IMR-90 (cell line): Measurements from ENCODE around the gene MTHFSD. TPM values are rescaled to one million over a fixed set of nuclear protein-coding genes. Genes with fewer than 3 reads are reported as not detected.

ENCODE experiments used
- ATAC-seq: fragments of 200-7000 bp; cut with Tn5 transposase; 2 replicates; pipeline ENCODE4 v1.9.1; 2020; ENCODE audit warnings: low read depth, mild to moderate bottlenecking, moderate library complexity
- BruUV-seq: library from RNA; stranded (reverse); fragments of 400-500 nt; replicated peaks from 2 replicates; lab custom pipeline; 2021; lab: Mats Ljungman, UMichigan
- CTCF ChIA-PET: fragments of 300-600 bp; formaldehyde crosslinking; extraction: SDS; loops from one replicate; lab custom pipeline; 2021; ENCODE audit warnings: antibody characterized with exemption; lab: Yijun Ruan, JAX
- POLR2A ChIA-PET: fragments of 300-600 bp; sonication (Branson Sonifier 250); formaldehyde crosslinking; loops from one replicate; lab custom pipeline; 2022; ENCODE audit warnings: antibody characterized with exemption; ENCODE audit not compliant: unreplicated experiment; lab: Charles Lee
- DNase-seq: peaks from one replicate; pipeline ENCODE4 v3.0.0; 2013
- H2AFZ ChIP-seq: replicated peaks from 2 replicates; pipeline ENCODE3; 2013; ENCODE audit warnings: low read length, mild to moderate bottlenecking; ENCODE audit not compliant: poor library complexity
- H2AK5ac ChIP-seq: 2 replicates; pipeline ENCODE4 v1.6.1; 2013; ENCODE audit warnings: low read depth, low read length, inconsistent platforms
- H2AK9ac ChIP-seq: replicated peaks from 2 replicates; pipeline ENCODE3; 2013; ENCODE audit warnings: mild to moderate bottlenecking, low read depth, low read length, moderate library complexity; ENCODE audit not compliant: poor library complexity
- H2BK120ac ChIP-seq: 2 replicates; pipeline ENCODE4 v1.6.1; 2013; ENCODE audit warnings: low read depth, low read length, inconsistent platforms
- H2BK15ac ChIP-seq: 3 replicates; pipeline ENCODE4 v1.6.1; 2013; ENCODE audit warnings: low read depth, low read length, inconsistent platforms
- H2BK20ac ChIP-seq: 2 replicates; pipeline ENCODE4 v1.6.1; 2013; ENCODE audit warnings: low read depth, mild to moderate bottlenecking, inconsistent platforms, low read length, moderate library complexity
- H2BK5ac ChIP-seq: 2 replicates; pipeline ENCODE4 v1.6.1; 2013; ENCODE audit warnings: mild to moderate bottlenecking, low read depth, low read length, inconsistent platforms; ENCODE audit not compliant: poor library complexity, severe bottlenecking
- H3K14ac ChIP-seq: replicated peaks from 2 replicates; pipeline ENCODE4 v1.6.1; 2013; ENCODE audit warnings: low read depth, low read length, inconsistent platforms
- H3K18ac ChIP-seq: 2 replicates; pipeline ENCODE4 v1.6.1; 2013; ENCODE audit warnings: low read depth, low read length, control low read depth
- H3K23ac ChIP-seq: 2 replicates; pipeline ENCODE4 v1.6.1; 2013; ENCODE audit warnings: low read depth, low read length, inconsistent platforms
- H3K27ac ChIP-seq: 2 replicates; pipeline ENCODE4 v1.5.1; 2013; ENCODE audit warnings: mild to moderate bottlenecking, control low read depth, low read length; ENCODE audit not compliant: insufficient read depth
- H3K27me3 ChIP-seq: 2 replicates; pipeline ENCODE4 v1.6.1; 2013; ENCODE audit warnings: low read length; ENCODE audit not compliant: control insufficient read depth, insufficient read depth
- H3K36me3 ChIP-seq: 2 replicates; pipeline ENCODE4 v1.6.1; 2013; ENCODE audit warnings: low read length, mixed read lengths; ENCODE audit not compliant: control insufficient read depth, insufficient read depth
- H3K4ac ChIP-seq: 2 replicates; pipeline ENCODE4 v1.6.1; 2013; ENCODE audit warnings: low read depth, low read length, inconsistent platforms
- H3K4me1 ChIP-seq: 2 replicates; pipeline ENCODE4 v1.6.1; 2013; ENCODE audit warnings: low read length, mixed read lengths; ENCODE audit not compliant: control insufficient read depth, insufficient read depth
- H3K4me2 ChIP-seq: 2 replicates; pipeline ENCODE4 v1.6.1; 2013; ENCODE audit warnings: low read depth, mild to moderate bottlenecking, control low read depth, low read length, moderate library complexity
- H3K4me3 ChIP-seq: 2 replicates; pipeline ENCODE4 v1.5.1; 2013; ENCODE audit warnings: low read depth, mild to moderate bottlenecking, control low read depth, low read length, moderate library complexity; ENCODE audit not compliant: insufficient read depth
- H3K56ac ChIP-seq: 2 replicates; pipeline ENCODE4 v1.6.1; 2013; ENCODE audit warnings: low read length, inconsistent platforms; ENCODE audit not compliant: insufficient read depth; ENCODE audit errors: extremely low read depth
- H3K79me1 ChIP-seq, 2 experiments: 2 replicates each; pipeline ENCODE4 v1.6.1; 2013; ENCODE audit warnings: low read length in 2 of 2, inconsistent platforms in 1 of 2, low read depth in 1 of 2
- H3K9ac ChIP-seq: 2 replicates; pipeline ENCODE4 v1.6.1; 2013; ENCODE audit warnings: low read depth, low read length, control low read depth
- H3K9me1 ChIP-seq: 2 replicates; pipeline ENCODE4 v1.6.1; 2013; ENCODE audit warnings: low read length, inconsistent platforms; ENCODE audit not compliant: insufficient read depth
- H3K9me3 ChIP-seq: 2 replicates; pipeline ENCODE4 v1.6.1; 2013; ENCODE audit warnings: low read length; ENCODE audit not compliant: control insufficient read depth, insufficient read depth
- H4K20me1 ChIP-seq: 2 replicates; pipeline ENCODE4 v1.6.1; 2013; ENCODE audit warnings: low read length, inconsistent platforms; ENCODE audit not compliant: insufficient read depth
- H4K5ac ChIP-seq: 2 replicates; pipeline ENCODE4 v1.6.1; 2013; ENCODE audit warnings: mild to moderate bottlenecking, low read depth, low read length, control low read depth
- H4K8ac ChIP-seq, 2 experiments: 2 replicates each; pipeline ENCODE4 v1.6.1; 2013; ENCODE audit warnings: low read depth in 2 of 2, low read length in 2 of 2, control low read depth in 1 of 2, inconsistent platforms in 1 of 2
- H4K91ac ChIP-seq: 2 replicates; pipeline ENCODE4 v1.6.1; 2013; ENCODE audit warnings: low read depth, low read length, inconsistent platforms; ENCODE audit not compliant: insufficient read depth
- MXI1 ChIP-seq: IDR thresholded peaks from 2 replicates; pipeline ENCODE4 v1.6.1; 2012; ENCODE audit warnings: low read depth, mild to moderate bottlenecking, low read length, moderate library complexity, borderline replicate concordance
- NFE2L2 ChIP-seq: fragments of 150-350 bp; IDR thresholded peaks from 2 replicates; pipeline ENCODE4 v1.6.1; 2016; ENCODE audit warnings: low read depth, mild to moderate bottlenecking, low read length
- POLR2A ChIP-seq: IDR thresholded peaks from 2 replicates; pipeline ENCODE4 v1.6.1; 2012; ENCODE audit warnings: mild to moderate bottlenecking, low read depth, low read length
- RAD21 ChIP-seq: IDR thresholded peaks from 2 replicates; pipeline ENCODE4 v1.6.1; 2012; ENCODE audit warnings: low read length, improper control_type of control experiment
- RFX5 ChIP-seq: IDR thresholded peaks from 2 replicates; pipeline ENCODE4 v1.8.0; 2012; ENCODE audit warnings: low read depth, mild to moderate bottlenecking, low read length, moderate library complexity
- WGBS, 2 experiments: methylation state at CpG; one replicate each; pipeline versions ENCODE4 v1.1.5 to v1.1.7; 2013; ENCODE audit warnings: missing lambda C conversion rate in 2 of 2; ENCODE audit not compliant: insufficient read length in 1 of 2; ENCODE audit errors: extremely low coverage in 2 of 2; 5-methylcytosine and 5-hydroxymethylcytosine counted together
- dilution Hi-C: fragments of 300-500 bp; cut with HindIII; formaldehyde crosslinking; loops from one replicate; pipeline ENCODE4 v1.14.3; 2018; ENCODE audit warnings: low sequenced_read_pairs; ENCODE audit not compliant: unreplicated experiment
- in situ Hi-C: fragments of 300-500 bp; cut with MboI; formaldehyde crosslinking; loops from 3 replicates; pipeline ENCODE4 v1.14.3; 2019; ENCODE audit warnings: low sequenced_read_pairs, inconsistent platforms, mixed read lengths
- intact Hi-C: fragments of 100-400 bp; cut with micrococcal nuclease; formaldehyde crosslinking; loops from 2 replicates; pipeline ENCODE4 v1.10.0; 2022
- polyA plus RNA-seq, 3 experiments: library from polyadenylated mRNA; depleted of rRNA; stranded (reverse); fragments of >200 nt; gene quantifications; 2 replicates each; pipeline ENCODE4 v1.2.3, GENCODE V29; 2012; ENCODE audit warnings: low replicate concordance in 1 of 3
- total RNA-seq: library from RNA; depleted of rRNA; stranded (reverse); fragments of >200 nt; gene quantifications from 2 replicates; pipeline ENCODE4 v1.2.3, GENCODE V29; 2012
- TF ChIP-seq, protein P1 (sequence below): conservative IDR thresholded peaks from 2 replicates; pipeline ENCODE4 v1.5.1; 2012; ENCODE audit warnings: mild to moderate bottlenecking, low read depth, low read length, improper control_type of control experiment

Gene MTHFSD
- total and polyA plus RNA-seq, 2 of the 4 experiments (the other 2 are of a cell fraction), result 8.2 to 16.8 TPM

DNA sequence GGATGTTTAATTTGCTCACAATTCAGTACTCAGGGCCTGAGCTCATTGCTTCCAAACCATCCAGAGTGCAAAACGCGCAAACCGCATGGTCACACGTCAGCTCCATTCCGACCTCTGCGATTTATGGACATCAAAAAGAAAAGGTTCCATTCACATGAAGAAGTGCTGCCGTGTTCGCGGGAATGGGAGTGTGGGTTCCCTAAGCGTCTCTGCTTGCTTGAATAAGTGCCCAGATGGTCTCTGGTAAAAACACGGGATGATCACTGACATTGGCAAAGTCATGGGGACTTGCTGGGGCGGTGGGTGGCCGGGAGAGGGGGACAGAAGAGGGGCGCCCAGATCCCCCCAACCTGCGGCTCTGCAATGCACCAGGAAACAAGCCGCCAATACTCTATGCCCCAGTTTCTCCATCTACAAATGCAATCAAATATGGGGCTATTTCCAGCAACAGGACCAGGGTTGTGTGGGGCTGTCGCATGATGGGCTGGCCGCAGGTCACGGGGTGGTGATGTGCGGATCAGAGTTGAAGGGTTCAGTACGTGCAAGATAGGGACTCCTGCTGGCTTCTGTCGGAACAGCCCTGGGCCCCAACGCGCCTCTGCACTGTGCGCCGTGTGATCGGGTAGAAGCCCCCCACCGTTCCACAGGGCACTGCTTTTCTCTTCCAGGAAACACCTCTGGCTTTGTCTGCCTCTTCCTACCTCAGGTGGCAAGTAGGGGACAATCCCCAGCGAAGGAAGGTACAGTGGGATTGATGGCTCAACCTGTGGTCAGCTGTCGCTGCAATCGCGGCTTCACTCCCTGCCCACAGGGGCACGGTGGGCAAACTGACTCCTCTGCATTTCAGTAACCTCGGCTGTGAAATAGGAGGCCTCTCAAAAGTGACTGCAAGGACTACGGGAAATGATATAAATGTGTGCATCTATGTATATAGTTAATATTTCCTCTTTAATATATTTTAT is 33.5 kb downstream of the MTHFSD start:
- Histone ChIP-seq H3K9ac (no peak overlapping the region), H2AK5ac (peak overlapping the region; percentile 37; the same call in 1 of the 2 replicates), H3K4ac (no peak overlapping the region), H2AFZ (peak overlapping the region; percentile 23), H3K9me1 (peaks cover 5% of the 10 kb centered on the region), H3K4me3 (no peak overlapping the region), H3K23ac (no peak overlapping the region), H3K18ac (no peak overlapping the region), H2BK120ac (no peak overlapping the region), H3K79me1 (peaks cover 0 to 39% of the 10 kb centered on the region in 2 experiments; a peak in 2 of 4 replicates), H3K27me3 (no peaks in the 10 kb centered on the region), H2AK9ac (peak overlapping the region; percentile 43), H3K27ac (no peak overlapping the region), H2BK5ac (no peak overlapping the region), H2BK15ac (no peak overlapping the region; the same call in 2 of the 3 replicates), H4K20me1 (peaks cover 34% of the 10 kb centered on the region), H3K14ac (no peak overlapping the region), H4K91ac (no peak overlapping the region), H4K8ac (no peak overlapping the region), H4K5ac (no peak overlapping the region), H3K56ac (no peak overlapping the region), H2BK20ac (no peak overlapping the region), H3K9me3 (no peaks in the 10 kb centered on the region), H3K4me2 (no peak overlapping the region), H3K36me3 (peaks cover 17% of the 10 kb centered on the region), H3K4me1 (peaks cover 14% of the 10 kb centered on the region)
- in situ Hi-C loops (no loop called here), dilution Hi-C loops (no loop called here), intact Hi-C loops (loop anchor here (5.0 kb wide), 1 partner anchor 504 kb away; no protein-coding TSS in a partner anchor)
- ATAC-seq (no peak), DNase-seq (no peak)
- CTCF ChIA-PET, result interaction anchor here (1.1 kb wide), 1 partner anchor 449 kb away, joined by 4 read pairs; no protein-coding TSS in a partner anchor
- 90% methylated on average over 17 of the region's 35 CpGs; no CpG with 5 or more reads in 1 of the 2 experiments for WGBS, 2 experiments
- TF ChIP-seq MXI1 (no peak), RFX5 (no peak), NFE2L2 (no peak), RAD21 (no peak), POLR2A (peak; percentile 50; the same call in 1 of the 2 replicates)
- TF ChIP-seq, protein P1, sequence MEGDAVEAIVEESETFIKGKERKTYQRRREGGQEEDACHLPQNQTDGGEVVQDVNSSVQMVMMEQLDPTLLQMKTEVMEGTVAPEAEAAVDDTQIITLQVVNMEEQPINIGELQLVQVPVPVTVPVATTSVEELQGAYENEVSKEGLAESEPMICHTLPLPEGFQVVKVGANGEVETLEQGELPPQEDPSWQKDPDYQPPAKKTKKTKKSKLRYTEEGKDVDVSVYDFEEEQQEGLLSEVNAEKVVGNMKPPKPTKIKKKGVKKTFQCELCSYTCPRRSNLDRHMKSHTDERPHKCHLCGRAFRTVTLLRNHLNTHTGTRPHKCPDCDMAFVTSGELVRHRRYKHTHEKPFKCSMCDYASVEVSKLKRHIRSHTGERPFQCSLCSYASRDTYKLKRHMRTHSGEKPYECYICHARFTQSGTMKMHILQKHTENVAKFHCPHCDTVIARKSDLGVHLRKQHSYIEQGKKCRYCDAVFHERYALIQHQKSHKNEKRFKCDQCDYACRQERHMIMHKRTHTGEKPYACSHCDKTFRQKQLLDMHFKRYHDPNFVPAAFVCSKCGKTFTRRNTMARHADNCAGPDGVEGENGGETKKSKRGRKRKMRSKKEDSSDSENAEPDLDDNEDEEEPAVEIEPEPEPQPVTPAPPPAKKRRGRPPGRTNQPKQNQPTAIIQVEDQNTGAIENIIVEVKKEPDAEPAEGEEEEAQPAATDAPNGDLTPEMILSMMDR, result no peak
- BruUV-seq, result no TSS peak
- POLR2A ChIA-PET, result no interaction called here
